Activated CD4-positive, alpha-beta T cell treated with anti-CD3 and anti-CD28 coated beads for 36 hours (primary cell): ENCODE results near the gene TTC27. TPM values are rescaled to one million over a fixed set of nuclear protein-coding genes. Genes with fewer than 3 reads are reported as not detected.
A peak's percentile ranks its signal among the peaks of the same experiment; 100 is the strongest.

Source experiments
- ATAC-seq: fragments of 200-7000 bp; cut with Tn5 transposase; one replicate; pipeline ENCODE4 v1.10.0; 2021; ENCODE audit warnings: mild to moderate bottlenecking, moderate library complexity
- CTCF ChIA-PET: fragments of 350-600 bp; sonication (Branson Sonifier 250); formaldehyde crosslinking; loops from one replicate; lab custom pipeline; 2021; ENCODE audit warnings: antibody characterized with exemption; lab: Charles Lee
- POLR2A ChIA-PET: fragments of 350-600 bp; sonication (Branson Sonifier 250); formaldehyde crosslinking; loops from one replicate; lab custom pipeline; 2021; ENCODE audit warnings: antibody characterized with exemption, inconsistent platforms; lab: Charles Lee
- DNase-seq: peaks from one replicate; pipeline ENCODE4 v3.0.0-alpha.2; 2020
- H3K27ac Mint-ChIP-seq: one replicate; pipeline ENCODE4 v1.8.0; 2021; ENCODE audit warnings: mixed read lengths
- H3K27me3 Mint-ChIP-seq: one replicate; pipeline ENCODE4 v1.8.0; 2021; ENCODE audit warnings: mixed read lengths
- H3K36me3 Mint-ChIP-seq: one replicate; pipeline ENCODE4 v1.8.0; 2021; ENCODE audit warnings: low read depth, mixed read lengths
- H3K4me1 Mint-ChIP-seq: one replicate; pipeline ENCODE4 v1.8.0; 2021; ENCODE audit warnings: mixed read lengths
- H3K4me3 Mint-ChIP-seq: one replicate; pipeline ENCODE4 v1.8.0; 2021; ENCODE audit warnings: mild to moderate bottlenecking, moderate library complexity, mixed read lengths
- H3K9me3 Mint-ChIP-seq: one replicate; pipeline ENCODE4 v1.8.0; 2021; ENCODE audit warnings: low read depth, mixed read lengths
- intact Hi-C, 2 experiments: fragments of 100-400 bp; cut with DNase I in 1 of 2; cut with micrococcal nuclease in 1 of 2; formaldehyde crosslinking; loops; one replicate each; pipeline versions ENCODE4 v1.14.2 to v1.15.1; 2022 to 2024; cut with DNase I, micrococcal nuclease
- total RNA-seq, 2 experiments: library from RNA; stranded (reverse); gene quantifications; one replicate each; pipeline ENCODE4 v1.2.3, GENCODE V29; 2021

The TTC27 gene
- total RNA-seq, 2 experiments from 2014 or later, result 32.7 to 33.7 TPM

DNA sequence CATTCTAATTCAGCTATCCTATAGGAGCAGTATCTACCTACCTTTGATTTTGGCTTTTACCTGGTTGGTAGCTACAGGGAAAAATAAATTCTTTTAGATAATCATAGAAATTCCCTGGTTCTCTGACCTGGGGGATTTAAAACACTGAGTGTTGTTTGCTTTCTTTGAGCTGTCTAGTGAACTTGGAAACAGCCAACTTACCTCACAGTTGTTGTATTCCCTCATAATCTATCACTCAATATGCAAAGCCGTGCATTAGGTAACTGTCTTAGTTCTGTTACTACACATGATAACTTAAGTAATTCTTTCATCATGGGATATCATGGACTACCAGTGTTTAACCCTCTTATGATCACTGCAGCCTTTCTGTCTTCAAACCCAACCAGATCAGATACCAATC, 127.8 kb downstream of the TTC27 start:
- no peak for DNase-seq
- intact Hi-C loops, result no loop called here

GRCh38 chr2:32756074-32756727, 128.4 kb downstream of the TTC27 start:
- intact Hi-C loops, result no loop called here
- Mint-ChIP-seq H3K36me3 (peaks cover 47% of the 10 kb centered on the region), H3K4me1 (peaks cover 15% of the 10 kb centered on the region), H3K4me3 (peak overlapping the region; percentile 11), H3K9me3 (no peaks in the 10 kb centered on the region), H3K27me3 (no peaks in the 10 kb centered on the region), H3K27ac (no peak overlapping the region)
- ChIA-PET CTCF (interaction anchor here (0.6 kb wide), 1 partner anchor 26 kb away, joined by 3 read pairs; no protein-coding TSS in a partner anchor), POLR2A (no interaction called here)
- DNase-seq, result no peak
- ATAC-seq, result peak; percentile 12

More for the DNA sequence above, 127.8 kb downstream of the TTC27 start:
- POLR2A ChIA-PET, result no interaction called here
- no peak for ATAC-seq
- Mint-ChIP-seq H3K27ac (no peak overlapping the region), H3K36me3 (peaks cover 42% of the 10 kb centered on the region), H3K27me3 (no peaks in the 10 kb centered on the region), H3K4me3 (no peak overlapping the region), H3K4me1 (peaks cover 15% of the 10 kb centered on the region), H3K9me3 (no peaks in the 10 kb centered on the region)
- CTCF ChIA-PET, result no interaction called here

GRCh38 chr2:32758232-32758631, 130.4 kb downstream of the TTC27 start:
- no peak overlapping the region for H3K4me3 Mint-ChIP-seq
- CTCF ChIA-PET, result interaction anchor here (0.6 kb wide), 1 partner anchor 57 kb away, joined by 3 read pairs; no protein-coding TSS in a partner anchor
- no peak overlapping the region for H3K27ac Mint-ChIP-seq
- no peaks in the 10 kb centered on the region for H3K9me3 Mint-ChIP-seq
- H3K36me3 Mint-ChIP-seq, result peaks cover 52% of the 10 kb centered on the region
- intact Hi-C loops, result no loop called here
- no peaks in the 10 kb centered on the region for H3K27me3 Mint-ChIP-seq
- POLR2A ChIA-PET, result no interaction called here
- no peak for ATAC-seq
- peaks cover 15% of the 10 kb centered on the region for H3K4me1 Mint-ChIP-seq
- DNase-seq, result no peak

GRCh38 chr2:32760628-32761027, 132.8 kb downstream of the TTC27 start:
- ChIA-PET CTCF (interaction anchor here (0.6 kb wide), 1 partner anchor 823 kb away, joined by 3 read pairs; no protein-coding TSS in a partner anchor), POLR2A (interaction anchor here (0.6 kb wide), 1 partner anchor 9 kb away, joined by 4 read pairs; no protein-coding TSS in a partner anchor)
- DNase-seq, result no peak
- no peaks in the 10 kb centered on the region for H3K9me3 Mint-ChIP-seq
- ATAC-seq, result no peak
- H3K36me3 Mint-ChIP-seq, result peaks cover 53% of the 10 kb centered on the region
- no peak overlapping the region for H3K4me3 Mint-ChIP-seq
- no peak overlapping the region for H3K27ac Mint-ChIP-seq
- peaks cover 14% of the 10 kb centered on the region for H3K4me1 Mint-ChIP-seq
- intact Hi-C loops, result no loop called here
- no peaks in the 10 kb centered on the region for H3K27me3 Mint-ChIP-seq

DNA sequence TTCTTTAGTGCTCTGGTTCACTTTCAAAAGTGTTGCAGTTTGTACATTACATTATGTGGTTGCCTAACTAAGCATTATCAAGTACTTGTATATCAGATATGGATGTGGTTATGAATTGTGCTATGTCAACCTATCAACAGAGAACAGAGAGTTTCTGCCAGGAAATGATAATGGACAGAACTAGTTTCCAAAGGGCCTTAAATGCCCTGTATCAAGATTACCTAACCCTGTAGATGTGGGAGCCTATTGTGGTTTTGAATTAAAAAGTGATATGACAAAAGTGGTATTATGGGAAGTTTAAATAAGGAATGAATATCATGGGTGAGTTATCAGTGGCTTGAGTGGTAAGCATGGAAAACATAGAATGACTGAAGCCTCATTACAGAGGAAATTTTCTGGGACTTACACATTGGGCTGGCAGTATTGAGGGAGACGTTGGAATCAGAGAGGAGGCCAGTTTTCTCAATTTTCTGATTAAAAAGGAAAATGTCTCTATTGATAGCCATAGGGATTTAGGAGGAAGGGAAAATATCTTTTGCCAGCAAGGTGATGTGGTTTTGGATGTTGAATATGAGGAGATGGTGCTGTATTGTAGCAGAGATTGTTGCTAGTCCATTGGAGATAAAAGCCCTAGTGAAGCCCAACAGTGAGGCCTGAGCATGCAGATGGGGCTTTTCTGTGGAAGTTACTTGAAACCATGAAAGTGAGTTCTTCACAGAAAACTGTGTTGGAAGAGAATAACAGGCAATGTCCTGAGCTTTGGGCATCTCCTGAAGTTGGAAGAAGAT, 140.7 kb downstream of the TTC27 start:
- intact Hi-C loops, result no loop called here
- Mint-ChIP-seq H3K36me3 (peaks cover 13% of the 10 kb centered on the region), H3K27me3 (no peaks in the 10 kb centered on the region), H3K4me1 (peaks cover 2% of the 10 kb centered on the region), H3K4me3 (no peak overlapping the region), H3K9me3 (no peaks in the 10 kb centered on the region), H3K27ac (no peak overlapping the region)
- CTCF ChIA-PET, result no interaction called here
- no peak for ATAC-seq
- no peak for DNase-seq
- POLR2A ChIA-PET, result no interaction called here

GRCh38 chr2:32770360-32770759, 142.5 kb downstream of the TTC27 start:
- no peaks in the 10 kb centered on the region for H3K4me1 Mint-ChIP-seq
- no peak overlapping the region for H3K4me3 Mint-ChIP-seq
- intact Hi-C loops, result loop anchor here (5.0 to 10.0 kb wide), 3 partner anchors 504 to 604 kb away; no protein-coding TSS in a partner anchor
- no peak for ATAC-seq
- peaks cover 10% of the 10 kb centered on the region for H3K36me3 Mint-ChIP-seq
- no peaks in the 10 kb centered on the region for H3K9me3 Mint-ChIP-seq
- H3K27ac Mint-ChIP-seq, result no peak overlapping the region
- ChIA-PET POLR2A (interaction anchor here (0.6 kb wide), 1 partner anchor 556 kb away, joined by 4 read pairs; no protein-coding TSS in a partner anchor), CTCF (no interaction called here)
- DNase-seq, result no peak
- H3K27me3 Mint-ChIP-seq, result no peaks in the 10 kb centered on the region

DNA sequence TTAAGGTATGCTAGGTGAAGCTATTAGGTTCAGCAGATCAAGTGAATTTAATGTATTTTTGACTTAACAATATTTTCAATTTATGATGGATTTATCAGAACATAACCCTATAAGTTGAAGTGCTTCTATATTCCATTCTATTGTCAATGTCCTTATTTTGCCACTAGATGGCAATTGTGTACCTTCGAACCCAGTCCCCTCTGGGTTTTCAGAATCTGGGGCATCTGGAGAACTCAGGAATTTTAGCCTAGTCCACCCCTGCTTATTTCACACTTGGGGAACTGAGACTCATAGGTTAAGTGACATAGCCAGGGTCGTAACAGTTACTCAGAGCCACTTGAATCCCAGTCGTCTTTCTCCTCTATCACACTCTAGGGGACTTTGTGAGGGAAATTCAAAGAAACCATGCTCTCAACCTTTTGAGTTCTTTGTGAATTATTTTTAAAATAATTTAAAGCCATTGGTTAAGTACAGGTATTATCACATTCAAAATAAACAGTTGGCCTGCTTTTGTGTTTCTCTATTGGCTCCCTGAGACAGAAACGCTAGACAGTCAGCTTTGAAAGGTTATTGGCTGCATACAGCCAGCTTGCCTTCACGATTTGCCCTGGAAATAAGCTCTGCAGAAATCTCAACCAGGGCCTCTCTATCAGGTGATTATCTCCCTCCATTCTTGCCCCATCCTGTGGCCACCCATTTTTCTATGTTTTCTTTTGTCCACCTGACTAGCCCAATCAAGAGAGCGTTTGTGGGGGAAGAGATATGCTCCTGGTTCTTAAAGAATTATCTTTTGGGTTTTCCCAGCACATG, 145.0 kb downstream of the TTC27 start:
- H3K4me3 Mint-ChIP-seq, result no peak overlapping the region
- H3K36me3 Mint-ChIP-seq, result peaks cover 19% of the 10 kb centered on the region
- peaks cover 3% of the 10 kb centered on the region for H3K4me1 Mint-ChIP-seq
- H3K9me3 Mint-ChIP-seq, result peaks cover 4% of the 10 kb centered on the region
- intact Hi-C loops, result loop anchor here (5.0 to 10.0 kb wide), 3 partner anchors 502 to 602 kb away; no protein-coding TSS in a partner anchor
- no peaks in the 10 kb centered on the region for H3K27me3 Mint-ChIP-seq
- CTCF ChIA-PET, result interaction anchor here (0.5 to 1.1 kb wide), 2 partner anchors 8 to 11 kb away, joined by 3 to 5 read pairs; no protein-coding TSS in a partner anchor
- no peak for DNase-seq
- no peak overlapping the region for H3K27ac Mint-ChIP-seq
- no peak for ATAC-seq
- POLR2A ChIA-PET, result no interaction called here

DNA sequence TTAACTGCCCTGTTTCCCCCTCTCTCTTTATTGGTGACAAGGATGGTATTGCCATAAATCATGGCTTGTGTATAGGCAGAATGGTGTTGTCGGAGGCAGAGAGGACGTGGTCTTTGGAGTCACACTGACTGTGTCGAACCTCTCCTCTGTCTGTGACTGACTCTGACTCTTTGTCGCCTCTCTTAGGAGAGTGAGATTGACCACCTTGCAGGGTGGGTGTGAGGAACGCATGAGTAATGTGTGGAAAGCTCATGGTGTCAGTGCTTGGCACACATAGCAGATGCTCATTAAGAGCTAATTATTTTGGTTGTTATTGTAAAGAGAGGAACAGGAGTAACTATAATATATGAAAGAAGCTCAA, 145.6 kb downstream of the TTC27 start:
- ChIA-PET CTCF (interaction anchor here (0.5 to 1.1 kb wide), 3 partner anchors 9 to 14 kb away, joined by 3 to 5 read pairs (median 3); no protein-coding TSS in a partner anchor), POLR2A (no interaction called here)
- H3K27ac Mint-ChIP-seq, result no peak overlapping the region
- peaks cover 6% of the 10 kb centered on the region for H3K9me3 Mint-ChIP-seq
- peaks cover 3% of the 10 kb centered on the region for H3K4me1 Mint-ChIP-seq
- no peak for ATAC-seq
- no peak for DNase-seq
- H3K27me3 Mint-ChIP-seq, result no peaks in the 10 kb centered on the region
- H3K4me3 Mint-ChIP-seq, result no peak overlapping the region
- peaks cover 24% of the 10 kb centered on the region for H3K36me3 Mint-ChIP-seq
- intact Hi-C loops, result loop anchor here (5.0 to 10.0 kb wide), 3 partner anchors 501 to 601 kb away; no protein-coding TSS in a partner anchor

DNA sequence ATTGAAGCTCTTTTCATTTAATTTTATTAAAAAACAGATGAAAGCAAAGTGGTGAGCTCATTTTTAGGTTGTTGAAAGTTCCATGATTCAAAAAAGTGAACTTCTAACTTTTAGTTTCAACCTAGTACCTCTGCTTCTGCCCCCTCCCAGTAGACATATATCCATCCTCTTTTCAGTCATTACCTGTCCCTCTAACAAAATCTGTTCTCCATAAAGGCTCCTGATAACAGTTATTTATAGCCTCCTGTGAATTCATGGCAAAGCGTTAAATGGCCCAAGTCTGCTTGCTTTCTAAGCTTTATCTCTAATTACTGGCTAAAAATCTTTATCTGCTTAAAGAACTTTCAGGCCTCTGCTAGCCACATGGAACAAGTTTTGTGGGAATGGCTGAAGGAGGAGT, 148.1 kb downstream of the TTC27 start:
- DNase-seq (no peak), ATAC-seq (peak; percentile 44)
- Mint-ChIP-seq H3K27me3 (no peaks in the 10 kb centered on the region), H3K4me1 (peaks cover 3% of the 10 kb centered on the region), H3K9me3 (peaks cover 14% of the 10 kb centered on the region), H3K4me3 (no peak overlapping the region), H3K27ac (no peak overlapping the region), H3K36me3 (peaks cover 45% of the 10 kb centered on the region)
- intact Hi-C loops, result loop anchor here (5.0 to 10.0 kb wide), 3 partner anchors 171 to 599 kb away; partner anchors contain the start of gene LTBP1 (in 1 of the 2)
- ChIA-PET POLR2A (no interaction called here), CTCF (interaction anchor here (1.4 to 1.7 kb wide), 2 partner anchors 10 to 13 kb away, joined by 4 to 6 read pairs; no protein-coding TSS in a partner anchor)

DNA sequence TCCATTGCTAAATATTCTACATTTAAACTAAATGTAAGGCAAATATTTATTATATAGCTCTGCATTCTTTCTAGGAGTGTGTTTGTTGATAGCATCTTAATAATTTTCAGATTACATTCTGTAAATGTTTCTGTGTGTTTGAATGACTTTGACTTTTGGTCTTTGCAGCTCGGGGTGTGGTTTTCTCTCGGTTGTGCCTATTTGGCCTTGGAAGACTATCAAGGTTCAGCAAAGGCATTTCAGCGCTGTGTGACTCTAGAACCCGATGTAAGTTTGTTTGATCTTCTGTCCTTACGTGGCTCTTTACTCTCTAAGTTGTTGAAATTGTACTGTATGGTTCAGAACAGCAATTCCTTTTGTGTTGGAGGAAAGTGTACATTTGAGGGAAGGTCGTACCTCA, 149.9 kb downstream of the TTC27 start:
- Mint-ChIP-seq H3K4me3 (no peak overlapping the region), H3K36me3 (peaks cover 59% of the 10 kb centered on the region), H3K4me1 (peaks cover 3% of the 10 kb centered on the region), H3K27ac (no peak overlapping the region), H3K9me3 (peaks cover 14% of the 10 kb centered on the region), H3K27me3 (no peaks in the 10 kb centered on the region)
- DNase-seq (no peak), ATAC-seq (no peak)
- POLR2A ChIA-PET, result no interaction called here
- intact Hi-C loops, result loop anchor here (5.0 to 10.0 kb wide), 3 partner anchors 170 to 597 kb away; partner anchors contain the start of gene LTBP1 (in 1 of the 2)
- CTCF ChIA-PET, result interaction anchor here (1.9 kb wide), 1 partner anchor 15 kb away, joined by 4 read pairs; no protein-coding TSS in a partner anchor

- H3K4me3 Mint-ChIP-seq, result no peak overlapping the region
- peaks cover under 1% of the 10 kb centered on the region for H3K4me1 Mint-ChIP-seq
- H3K27me3 Mint-ChIP-seq, result no peaks in the 10 kb centered on the region
- ChIA-PET CTCF (no interaction called here), POLR2A (no interaction called here)
- H3K27ac Mint-ChIP-seq, result no peak overlapping the region
- DNase-seq (no peak), ATAC-seq (no peak)
- intact Hi-C loops, result no loop called here
- peaks cover 17% of the 10 kb centered on the region for H3K9me3 Mint-ChIP-seq
- peaks cover 75% of the 10 kb centered on the region for H3K36me3 Mint-ChIP-seq
These were observed 153.1 kb downstream of the TTC27 start for GRCh38 chr2:32780961-32781360.
